ENCODE data around the gene ATP2B2. TPM values are rescaled to one million over a fixed set of nuclear protein-coding genes. Genes with fewer than 3 reads are reported as not detected.

The ATP2B2 gene
- total RNA-seq, 1 experiment from 2014 or later = not detected

GRCh38 chr3:10343526-10343925 is 161.9 kb downstream of the ATP2B2 start:
- POLR2A ChIA-PET = no interaction called here
- Mint-ChIP-seq H3K4me3 (ENCODE audit: unreplicated experiment) (no peak overlapping the region), H3K27ac (ENCODE audit: unreplicated experiment) (no peak overlapping the region), H3K27me3 (ENCODE audit: insufficient read depth, unreplicated experiment) (peaks cover 13% of the 10 kb centered on the region), H3K9me3 (ENCODE audit: unreplicated experiment) (no peaks in the 10 kb centered on the region), H3K36me3 (ENCODE audit: insufficient read depth, unreplicated experiment) (no peaks in the 10 kb centered on the region), H3K4me1 (ENCODE audit: low read depth, unreplicated experiment) (peaks cover 7% of the 10 kb centered on the region)
- DNase-seq = no peak
- H3K4me1 ChIP-seq = no peaks in the 10 kb centered on the region
- intact Hi-C loops (cut with micrococcal nuclease; ENCODE audit: unreplicated experiment) = loop anchor here (5.0 kb wide), 1 partner anchor 394 kb away; no protein-coding TSS in a partner anchor
- H3K27me3 ChIP-seq (replicated peaks; ENCODE audit: control insufficient read depth, insufficient read depth, low read length) = 0 out of 2 replicates have a peak, but pooled peaks cover 1% of the 10 kb centered on the region
- no peaks in the 10 kb centered on the region for H3K36me3 ChIP-seq (ENCODE audit: control insufficient read depth, insufficient read depth, low read length)
- H3K9me3 ChIP-seq = no peaks in the 10 kb centered on the region
- no TSS peak for BruUV-seq (replicated peaks)
- H3K4me3 ChIP-seq (ENCODE audit: low read depth, low read length) = no peak overlapping the region
- TF ChIP-seq, protein P1, sequence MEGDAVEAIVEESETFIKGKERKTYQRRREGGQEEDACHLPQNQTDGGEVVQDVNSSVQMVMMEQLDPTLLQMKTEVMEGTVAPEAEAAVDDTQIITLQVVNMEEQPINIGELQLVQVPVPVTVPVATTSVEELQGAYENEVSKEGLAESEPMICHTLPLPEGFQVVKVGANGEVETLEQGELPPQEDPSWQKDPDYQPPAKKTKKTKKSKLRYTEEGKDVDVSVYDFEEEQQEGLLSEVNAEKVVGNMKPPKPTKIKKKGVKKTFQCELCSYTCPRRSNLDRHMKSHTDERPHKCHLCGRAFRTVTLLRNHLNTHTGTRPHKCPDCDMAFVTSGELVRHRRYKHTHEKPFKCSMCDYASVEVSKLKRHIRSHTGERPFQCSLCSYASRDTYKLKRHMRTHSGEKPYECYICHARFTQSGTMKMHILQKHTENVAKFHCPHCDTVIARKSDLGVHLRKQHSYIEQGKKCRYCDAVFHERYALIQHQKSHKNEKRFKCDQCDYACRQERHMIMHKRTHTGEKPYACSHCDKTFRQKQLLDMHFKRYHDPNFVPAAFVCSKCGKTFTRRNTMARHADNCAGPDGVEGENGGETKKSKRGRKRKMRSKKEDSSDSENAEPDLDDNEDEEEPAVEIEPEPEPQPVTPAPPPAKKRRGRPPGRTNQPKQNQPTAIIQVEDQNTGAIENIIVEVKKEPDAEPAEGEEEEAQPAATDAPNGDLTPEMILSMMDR (IDR thresholded peaks at IDR 0.05; ENCODE audit: insufficient read depth in 1 of 2, low read depth in 1 of 2, low read length in 1 of 2, severe bottlenecking in 1 of 2, unreplicated experiment in 1 of 2) = no peak
- CTCF ChIA-PET = interaction anchor here (1.4 kb wide), 1 partner anchor 395 kb away, joined by 4 read pairs; no protein-coding TSS in a partner anchor

DNA sequence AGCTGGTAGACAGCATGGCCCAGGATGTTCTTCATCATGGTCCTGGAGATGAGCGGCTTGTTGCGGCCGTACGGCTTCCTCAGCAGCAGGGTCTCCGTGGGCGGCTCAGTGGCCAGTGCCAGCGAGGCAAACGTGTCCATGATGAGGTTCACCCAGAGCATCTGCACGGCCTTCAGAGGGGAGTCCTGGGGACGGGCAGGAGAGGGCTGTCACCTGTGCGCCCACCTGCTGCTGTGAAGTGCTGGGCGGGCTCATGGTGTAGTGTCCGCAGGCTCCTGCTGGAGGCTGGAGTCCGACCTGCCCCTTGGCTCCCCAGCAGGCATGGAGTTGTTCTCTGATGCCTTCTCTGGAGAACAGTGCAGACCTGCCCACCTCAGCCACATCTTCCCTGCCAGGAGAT is 162.6 kb downstream of the ATP2B2 start:
- H3K27ac Mint-ChIP-seq (ENCODE audit: unreplicated experiment) = no peak overlapping the region
- no peaks in the 10 kb centered on the region for H3K9me3 ChIP-seq
- POLR2A ChIA-PET = no interaction called here
- H3K27me3 ChIP-seq (replicated peaks; ENCODE audit: control insufficient read depth, insufficient read depth, low read length) = 0 out of 2 replicates have a peak, but pooled peaks cover 1% of the 10 kb centered on the region
- intact Hi-C loops (cut with micrococcal nuclease; ENCODE audit: unreplicated experiment) = loop anchor here (5.0 kb wide), 1 partner anchor 395 kb away; no protein-coding TSS in a partner anchor
- H3K4me1 Mint-ChIP-seq (ENCODE audit: low read depth, unreplicated experiment) = peaks cover 7% of the 10 kb centered on the region
- DNase-seq = no peak
- peaks cover 9% of the 10 kb centered on the region for H3K27me3 Mint-ChIP-seq (ENCODE audit: insufficient read depth, unreplicated experiment)
- H3K9me3 Mint-ChIP-seq (ENCODE audit: unreplicated experiment) = no peaks in the 10 kb centered on the region
- H3K4me3 ChIP-seq (ENCODE audit: low read depth, low read length) = no peak overlapping the region
- BruUV-seq (replicated peaks) = no TSS peak
- H3K36me3 Mint-ChIP-seq (ENCODE audit: insufficient read depth, unreplicated experiment) = no peaks in the 10 kb centered on the region
- no peak overlapping the region for H3K4me3 Mint-ChIP-seq (ENCODE audit: unreplicated experiment)
- H3K36me3 ChIP-seq (ENCODE audit: control insufficient read depth, insufficient read depth, low read length) = no peaks in the 10 kb centered on the region
- H3K4me1 ChIP-seq = no peaks in the 10 kb centered on the region
- CTCF ChIA-PET = interaction anchor here (0.7 kb wide), 1 partner anchor 235 kb away, joined by 4 read pairs; no protein-coding TSS in a partner anchor
- TF ChIP-seq, protein P1 (IDR thresholded peaks at IDR 0.05; ENCODE audit: insufficient read depth in 1 of 2, low read depth in 1 of 2, low read length in 1 of 2, severe bottlenecking in 1 of 2, unreplicated experiment in 1 of 2) = no peak

- Mint-ChIP-seq H3K27me3 (ENCODE audit: insufficient read depth, unreplicated experiment) (peaks cover 9% of the 10 kb centered on the region), H3K4me3 (ENCODE audit: unreplicated experiment) (no peak overlapping the region), H3K4me1 (ENCODE audit: low read depth, unreplicated experiment) (peaks cover 7% of the 10 kb centered on the region), H3K27ac (ENCODE audit: unreplicated experiment) (no peak overlapping the region), H3K36me3 (ENCODE audit: insufficient read depth, unreplicated experiment) (no peaks in the 10 kb centered on the region), H3K9me3 (ENCODE audit: unreplicated experiment) (no peaks in the 10 kb centered on the region)
- H3K36me3 ChIP-seq (ENCODE audit: control insufficient read depth, insufficient read depth, low read length) = no peaks in the 10 kb centered on the region
- DNase-seq = no peak
- CTCF ChIA-PET = interaction anchor here (0.7 kb wide), 1 partner anchor 235 kb away, joined by 4 read pairs; no protein-coding TSS in a partner anchor
- BruUV-seq (replicated peaks) = no TSS peak
- intact Hi-C loops (cut with micrococcal nuclease; ENCODE audit: unreplicated experiment) = loop anchor here (5.0 kb wide), 1 partner anchor 395 kb away; no protein-coding TSS in a partner anchor
- POLR2A ChIA-PET = no interaction called here
- no peak overlapping the region for H3K4me3 ChIP-seq (ENCODE audit: low read depth, low read length)
- 0 out of 2 replicates have a peak, but pooled peaks cover 3% of the 10 kb centered on the region for H3K4me1 ChIP-seq
- TF ChIP-seq, protein P1 (IDR thresholded peaks at IDR 0.05; ENCODE audit: insufficient read depth in 1 of 2, low read depth in 1 of 2, low read length in 1 of 2, severe bottlenecking in 1 of 2, unreplicated experiment in 1 of 2) = no peak
- no peaks in the 10 kb centered on the region for H3K9me3 ChIP-seq
- 0 out of 2 replicates have a peak, but pooled peaks cover 1% of the 10 kb centered on the region for H3K27me3 ChIP-seq (replicated peaks; ENCODE audit: control insufficient read depth, insufficient read depth, low read length)
These were observed 163.4 kb downstream of the ATP2B2 start for GRCh38 chr3:10341901-10342398.
